Natural killer cell (primary cell): ENCODE measurements around the gene GCH1. TPM values are rescaled to one million over a fixed set of nuclear protein-coding genes. Genes with fewer than 3 reads are reported as not detected.

Source experiments
- ATAC-seq, 3 donors: fragments of 150-1000 bp in 2 of 3; fragments of 200-7000 bp in 1 of 3; cut with Tn5 transposase; 1 replicate in 1 of 3; 2 replicates in 2 of 3; pipeline ENCODE4 v1.10.0; 2021; ENCODE audit warnings: mild to moderate bottlenecking in 2 of 3, moderate library complexity in 2 of 3
- DNase-seq, 2 donors: peaks; one replicate each; pipeline versions ENCODE4 v3.0.0 to v3.0.0-alpha.2; 2013 to 2021; ENCODE audit warnings: mixed read lengths in 1 of 2
- H3K27ac ChIP-seq: one replicate; pipeline ENCODE4 v1.5.1; 2013; ENCODE audit warnings: mild to moderate bottlenecking, low read length
- H3K27me3 ChIP-seq: one replicate; pipeline ENCODE4 v1.6.1; 2013; ENCODE audit warnings: low read length; ENCODE audit not compliant: control insufficient read depth, insufficient read depth
- H3K36me3 ChIP-seq: one replicate; pipeline ENCODE4 v1.6.1; 2013; ENCODE audit warnings: low read length; ENCODE audit not compliant: control insufficient read depth, insufficient read depth
- H3K4me1 ChIP-seq: one replicate; pipeline ENCODE4 v1.6.1; 2013; ENCODE audit warnings: low read length; ENCODE audit not compliant: control insufficient read depth, insufficient read depth
- H3K4me3 ChIP-seq: one replicate; pipeline ENCODE4 v1.5.1; 2013; ENCODE audit warnings: low read length
- H3K9me3 ChIP-seq: one replicate; pipeline ENCODE4 v1.6.1; 2013; ENCODE audit warnings: low read length; ENCODE audit not compliant: control insufficient read depth, insufficient read depth
- H3K27ac Mint-ChIP-seq, 2 donors: one replicate each; pipeline ENCODE4 v1.8.0; 2022; ENCODE audit warnings: mild to moderate bottlenecking in 2 of 2, mixed read lengths in 2 of 2, moderate library complexity in 1 of 2
- H3K27me3 Mint-ChIP-seq, 2 donors: one replicate each; pipeline ENCODE4 v1.8.0; 2022; ENCODE audit warnings: low read depth in 2 of 2, mixed read lengths in 2 of 2
- H3K36me3 Mint-ChIP-seq: one replicate; pipeline ENCODE4 v1.8.0; 2022; ENCODE audit warnings: mixed read lengths
- H3K4me1 Mint-ChIP-seq, 2 donors: one replicate each; pipeline ENCODE4 v1.8.0; 2022; ENCODE audit warnings: mixed read lengths in 2 of 2
- H3K4me3 Mint-ChIP-seq: one replicate; pipeline ENCODE4 v1.8.0; 2022; ENCODE audit warnings: mild to moderate bottlenecking, moderate library complexity, mixed read lengths
- H3K9me3 Mint-ChIP-seq, 2 donors: one replicate each; pipeline ENCODE4 v1.8.0; 2022; ENCODE audit warnings: mixed read lengths in 2 of 2
- WGBS: methylation state at CpG from one replicate; pipeline ENCODE4 v1.1.7; 2013; ENCODE audit warnings: missing lambda C conversion rate; ENCODE audit not compliant: insufficient coverage; 5-methylcytosine and 5-hydroxymethylcytosine counted together
- intact Hi-C: fragments of 100-400 bp; cut with micrococcal nuclease; formaldehyde crosslinking; loops from one replicate; pipeline ENCODE4 v1.14.2; 2022
- total RNA-seq, 4 donors: library from RNA; stranded (reverse); fragments of 120-200 nt in 1 of 4; gene quantifications; one replicate each; pipeline versions ENCODE4 v1.2.3 to v1.2.4, GENCODE V29; 2013 to 2022
- TF ChIP-seq, protein P1 (sequence below): fragments of 200-600 bp; IDR thresholded peaks from one replicate; pipeline ENCODE4 v1.8.0; 2022; ENCODE audit warnings: antibody characterized with exemption

GCH1 gene
- total RNA-seq, 3 donors from 2014 or later (not counting 1 experiment from before 2014, with no cell fraction given), result 51.7 to 71.5 (median 52.6) TPM

GRCh38 chr14:54806616-54807015 lies 96.0 kb downstream of the GCH1 start:
- H3K36me3 ChIP-seq, result no peaks in the 10 kb centered on the region
- H3K9me3 ChIP-seq, result no peaks in the 10 kb centered on the region
- Mint-ChIP-seq H3K27ac (no peak overlapping the region), H3K9me3 (no peaks in the 10 kb centered on the region), H3K4me1 (peaks cover 5 to 6% of the 10 kb centered on the region in 2 donors), H3K27me3 (peaks cover 15 to 17% of the 10 kb centered on the region in 2 donors), H3K36me3 (no peaks in the 10 kb centered on the region), H3K4me3 (no peak overlapping the region)
- DNase-seq (no peak), ATAC-seq (no peak)
- no peaks in the 10 kb centered on the region for H3K27me3 ChIP-seq
- no peak overlapping the region for H3K27ac ChIP-seq
- H3K4me1 ChIP-seq, result peaks cover 5% of the 10 kb centered on the region
- H3K4me3 ChIP-seq, result no peak overlapping the region
- intact Hi-C loops, result loop anchor here (1.0 kb wide), 1 partner anchor 242 kb away; no protein-coding TSS in a partner anchor
- WGBS, result 94% methylated on average over 10 of the region's 10 CpGs
- TF ChIP-seq, protein P1, sequence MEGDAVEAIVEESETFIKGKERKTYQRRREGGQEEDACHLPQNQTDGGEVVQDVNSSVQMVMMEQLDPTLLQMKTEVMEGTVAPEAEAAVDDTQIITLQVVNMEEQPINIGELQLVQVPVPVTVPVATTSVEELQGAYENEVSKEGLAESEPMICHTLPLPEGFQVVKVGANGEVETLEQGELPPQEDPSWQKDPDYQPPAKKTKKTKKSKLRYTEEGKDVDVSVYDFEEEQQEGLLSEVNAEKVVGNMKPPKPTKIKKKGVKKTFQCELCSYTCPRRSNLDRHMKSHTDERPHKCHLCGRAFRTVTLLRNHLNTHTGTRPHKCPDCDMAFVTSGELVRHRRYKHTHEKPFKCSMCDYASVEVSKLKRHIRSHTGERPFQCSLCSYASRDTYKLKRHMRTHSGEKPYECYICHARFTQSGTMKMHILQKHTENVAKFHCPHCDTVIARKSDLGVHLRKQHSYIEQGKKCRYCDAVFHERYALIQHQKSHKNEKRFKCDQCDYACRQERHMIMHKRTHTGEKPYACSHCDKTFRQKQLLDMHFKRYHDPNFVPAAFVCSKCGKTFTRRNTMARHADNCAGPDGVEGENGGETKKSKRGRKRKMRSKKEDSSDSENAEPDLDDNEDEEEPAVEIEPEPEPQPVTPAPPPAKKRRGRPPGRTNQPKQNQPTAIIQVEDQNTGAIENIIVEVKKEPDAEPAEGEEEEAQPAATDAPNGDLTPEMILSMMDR, result no peak

DNA sequence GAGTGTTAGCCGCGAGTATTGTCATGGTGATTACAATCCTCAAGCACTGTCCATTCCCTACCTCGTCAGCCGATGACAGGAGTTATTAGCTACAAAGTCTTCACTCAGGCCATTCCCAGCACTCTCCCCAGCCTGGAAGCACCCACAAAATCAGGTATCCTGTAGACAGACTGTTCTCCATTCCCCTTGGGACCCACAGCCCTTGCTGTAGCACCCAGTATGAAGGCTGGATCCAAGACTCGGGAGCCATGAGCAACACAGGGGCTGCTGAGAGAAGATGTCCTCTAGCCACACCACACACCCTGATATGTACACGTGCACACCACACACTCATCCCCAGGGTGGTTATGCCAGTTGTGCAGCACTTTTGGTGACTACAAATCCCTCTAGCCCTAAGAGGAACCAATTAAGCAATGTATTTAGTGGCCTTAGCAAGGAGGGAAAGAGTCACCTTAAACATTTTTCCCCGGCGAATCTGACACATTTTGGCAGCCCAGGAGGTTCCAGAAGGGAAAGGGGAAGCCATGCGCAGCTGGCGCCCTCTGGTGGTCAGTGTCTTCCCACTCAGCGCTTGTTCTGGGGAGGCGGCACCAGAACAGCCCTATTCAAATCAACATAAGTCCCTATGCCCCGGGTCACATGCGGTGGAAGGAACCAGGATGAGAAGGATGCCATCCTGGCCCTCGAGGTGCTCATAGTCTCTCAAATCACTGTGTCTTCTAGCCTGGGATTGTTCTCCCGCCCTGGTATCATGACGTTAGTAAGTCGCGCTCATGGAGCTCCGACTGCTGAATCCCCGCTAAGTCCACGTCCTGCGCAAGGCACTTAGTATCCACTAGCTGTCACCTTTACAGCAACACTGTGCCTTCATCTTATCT lies 96.9 kb downstream of the GCH1 start:
- no peaks in the 10 kb centered on the region for H3K36me3 ChIP-seq
- peaks cover 15 to 26% of the 10 kb centered on the region in 2 donors for H3K27me3 Mint-ChIP-seq
- peaks cover 5 to 6% of the 10 kb centered on the region in 2 donors for H3K4me1 Mint-ChIP-seq
- H3K4me1 ChIP-seq, result peaks cover 5% of the 10 kb centered on the region
- TF ChIP-seq, protein P1, result peak; percentile 93
- H3K4me3 Mint-ChIP-seq, result no peak overlapping the region
- no peak overlapping the region for H3K4me3 ChIP-seq
- no peaks in the 10 kb centered on the region for H3K27me3 ChIP-seq
- peak; percentile 52 to 83 for DNase-seq
- 43% methylated on average over 23 of the region's 23 CpGs for WGBS
- no peaks in the 10 kb centered on the region for H3K9me3 Mint-ChIP-seq
- H3K9me3 ChIP-seq, result no peaks in the 10 kb centered on the region
- no peaks in the 10 kb centered on the region for H3K36me3 Mint-ChIP-seq
- no peak overlapping the region for H3K27ac Mint-ChIP-seq
- intact Hi-C loops, result loop anchor here (1.0 kb wide), 1 partner anchor 241 kb away; no protein-coding TSS in a partner anchor
- no peak overlapping the region for H3K27ac ChIP-seq
- ATAC-seq, result peak; percentile 70 to 90 (median 75)

DNA sequence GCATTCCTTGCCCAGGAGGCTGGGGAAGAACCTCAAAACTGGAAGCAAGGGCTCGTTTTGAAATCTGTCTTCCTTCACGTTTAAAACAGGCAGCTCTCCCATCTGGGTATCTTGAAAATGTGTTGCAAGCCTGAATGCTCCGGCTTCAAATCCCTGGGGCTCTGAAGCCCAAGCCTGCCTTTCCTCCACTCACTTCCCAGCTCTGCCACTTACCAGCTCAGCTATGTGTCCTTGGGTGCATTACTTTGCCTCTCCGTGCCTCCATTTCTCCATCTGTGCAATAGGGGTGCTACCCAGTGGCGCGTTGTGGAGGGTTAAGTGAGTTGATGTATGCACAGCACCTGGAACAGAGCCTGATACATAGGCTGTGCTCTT lies 97.6 kb downstream of the GCH1 start:
- H3K27me3 Mint-ChIP-seq, result peaks cover 21 to 33% of the 10 kb centered on the region in 2 donors
- no peaks in the 10 kb centered on the region for H3K36me3 Mint-ChIP-seq
- TF ChIP-seq, protein P1, result no peak
- no peak overlapping the region for H3K4me3 Mint-ChIP-seq
- no peak overlapping the region for H3K4me3 ChIP-seq
- peaks cover 5% of the 10 kb centered on the region for H3K4me1 ChIP-seq
- no peak for ATAC-seq
- intact Hi-C loops, result no loop called here
- no peak for DNase-seq
- H3K36me3 ChIP-seq, result no peaks in the 10 kb centered on the region
- no peak overlapping the region for H3K27ac ChIP-seq
- H3K27me3 ChIP-seq, result no peaks in the 10 kb centered on the region
- H3K27ac Mint-ChIP-seq, result no peak overlapping the region
- H3K4me1 Mint-ChIP-seq, result peaks cover 5 to 6% of the 10 kb centered on the region in 2 donors
- WGBS, result 77% methylated on average over 6 of the region's 6 CpGs
- H3K9me3 Mint-ChIP-seq, result no peaks in the 10 kb centered on the region
- no peaks in the 10 kb centered on the region for H3K9me3 ChIP-seq
